A673 (cell line): ENCODE measurements around the gene DLG4.

Experiments
- CTCF ChIP-seq: fragments of 300-800, 200-600 bp; sonication (generic); conservative IDR thresholded peaks from 2 replicates; pipeline ENCODE4 v1.5.1; 2017; ENCODE audit warnings: low read depth, mild to moderate bottlenecking, antibody characterized with exemption, low read length, moderate library complexity, mixed read lengths
- EZH2 ChIP-seq: fragments of 200-600 bp; sonication (generic); IDR thresholded peaks from 2 replicates; pipeline ENCODE4 v1.6.1; 2017; ENCODE audit warnings: borderline replicate concordance, low read depth, mild to moderate bottlenecking, mixed read lengths, antibody characterized with exemption, low read length; ENCODE audit not compliant: poor library complexity, severe bottlenecking

- TF ChIP-seq EZH2 (no peak), CTCF (no peak)
Observed at GRCh38 chr17:7260651-7261378, 41.2 kb upstream of the DLG4 start.
